OCI-LY7 (cell line): ENCODE results near the gene MLN. TPM values are rescaled to one million over a fixed set of nuclear protein-coding genes. Genes with fewer than 3 reads are reported as not detected.

Experiments
- BruUV-seq: library from RNA; stranded (reverse); fragments of 400-500 nt; replicated peaks from 2 replicates; lab custom pipeline; 2021; lab: Mats Ljungman, UMichigan
- CTCF ChIA-PET: fragments of 300-600 bp; sonication (Branson Sonifier 250); formaldehyde crosslinking; loops from one replicate; lab custom pipeline; 2022; ENCODE audit warnings: antibody characterized with exemption; ENCODE audit not compliant: unreplicated experiment; lab: Charles Lee
- POLR2A ChIA-PET: fragments of 300-600 bp; sonication (Branson Sonifier 250); formaldehyde crosslinking; loops from one replicate; lab custom pipeline; 2022; ENCODE audit warnings: antibody characterized with exemption; lab: Charles Lee
- DNase-seq: peaks from one replicate; pipeline ENCODE4 v3.0.0-alpha.2; 2015; ENCODE audit warnings: low spot score
- H2AFZ ChIP-seq: fragments of 200-600 bp; sonication (generic), shearing (Covaris generic); 2 replicates; pipeline ENCODE4 v1.6.1; 2014; ENCODE audit warnings: mild to moderate bottlenecking, antibody characterized with exemption, low read length, moderate library complexity
- H3K27ac ChIP-seq: fragments of 200-600 bp; sonication (generic); 2 replicates; pipeline ENCODE4 v1.5.1; 2014; ENCODE audit warnings: mixed run types, low read depth, mild to moderate bottlenecking, moderate library complexity, low read length, inconsistent platforms; ENCODE audit not compliant: poor library complexity, severe bottlenecking
- H3K36me3 ChIP-seq: fragments of 200-600 bp; sonication (generic); 2 replicates; pipeline ENCODE4 v1.6.1; 2014; ENCODE audit warnings: mild to moderate bottlenecking, antibody characterized with exemption, low read length, moderate library complexity, mixed read lengths; ENCODE audit not compliant: insufficient read depth
- H3K4me1 ChIP-seq: fragments of 200-600 bp; sonication (generic); 2 replicates; pipeline ENCODE4 v1.5.1; 2014; ENCODE audit warnings: mild to moderate bottlenecking, low read length; ENCODE audit not compliant: insufficient read depth, poor library complexity, severe bottlenecking
- H3K4me2 ChIP-seq: fragments of 200-600 bp; sonication (generic); 2 replicates; pipeline ENCODE4 v1.6.1; 2014; ENCODE audit warnings: mild to moderate bottlenecking, low read length
- H3K4me3 ChIP-seq: fragments of 200-600 bp; sonication (generic); 2 replicates; pipeline ENCODE4 v1.5.1; 2014; ENCODE audit warnings: mild to moderate bottlenecking, low read depth, low read length; ENCODE audit not compliant: poor library complexity, severe bottlenecking
- H3K79me2 ChIP-seq: fragments of 200-600 bp; sonication (generic); 2 replicates; pipeline ENCODE4 v1.6.1; 2016; ENCODE audit warnings: low read depth, mild to moderate bottlenecking, low read length, moderate library complexity, mixed read lengths; ENCODE audit not compliant: insufficient read depth
- H3K9me2 ChIP-seq: fragments of 200-600 bp; sonication (generic); 2 replicates; pipeline ENCODE4 v1.6.1; 2016; ENCODE audit warnings: mild to moderate bottlenecking, low read length, mixed read lengths; ENCODE audit not compliant: insufficient read depth
- H3K9me3 ChIP-seq: fragments of 200-600 bp; sonication (generic); 2 replicates; pipeline ENCODE4 v1.6.1; 2014; ENCODE audit warnings: mild to moderate bottlenecking, mixed run types, low read length, mixed read lengths
- H4K20me1 ChIP-seq: fragments of 200-600 bp; sonication (generic); 2 replicates; pipeline ENCODE4 v1.6.1; 2014; ENCODE audit warnings: mild to moderate bottlenecking, antibody characterized with exemption, low read length, moderate library complexity, mixed read lengths; ENCODE audit not compliant: insufficient read depth
- CTCF ChIP-seq: fragments of 200-600 bp; sonication (generic); conservative IDR thresholded peaks from 2 replicates; pipeline ENCODE4 v1.5.1; 2014; ENCODE audit warnings: mild to moderate bottlenecking, antibody characterized with exemption, low read length, moderate library complexity, mixed read lengths
- EZH2phosphoT487 ChIP-seq: fragments of 200-600 bp; sonication (generic); IDR thresholded peaks from 2 replicates; pipeline ENCODE4 v1.6.1; 2018; ENCODE audit warnings: low read depth, borderline replicate concordance, mild to moderate bottlenecking, mixed run types, antibody characterized with exemption, low read length, moderate library complexity, mixed read lengths
- intact Hi-C: fragments of 100-400 bp; cut with micrococcal nuclease; formaldehyde crosslinking; loops from one replicate; pipeline ENCODE4 v1.10.0; 2022; ENCODE audit not compliant: unreplicated experiment
- total RNA-seq, 2 experiments: library from RNA; depleted of rRNA in 1 of 2; stranded (reverse); fragments of >200 nt in 1 of 2; shearing (Covaris generic) in 1 of 2; gene quantifications; 2 replicates each; pipeline ENCODE4 v1.2.3, GENCODE V29; 2014 to 2022

Gene MLN
- total RNA-seq, 2 experiments from 2014 or later: not detected

- H3K36me3 ChIP-seq: no peaks in the 10 kb centered on the region
- no peak for TF ChIP-seq CTCF
- no peak for TF ChIP-seq EZH2phosphoT487
- no peaks in the 10 kb centered on the region for H3K9me3 ChIP-seq
- DNase-seq: no peak
- no peak overlapping the region for H3K4me2 ChIP-seq
- H4K20me1 ChIP-seq: no peaks in the 10 kb centered on the region
- H3K4me3 ChIP-seq: no peak overlapping the region
- no TSS peak for BruUV-seq
- H3K79me2 ChIP-seq: no peaks in the 10 kb centered on the region
- CTCF ChIA-PET: no interaction called here
- H2AFZ ChIP-seq: no peak overlapping the region
- H3K4me1 ChIP-seq: no peaks in the 10 kb centered on the region
- no peak overlapping the region for H3K27ac ChIP-seq
- POLR2A ChIA-PET: no interaction called here
- no peaks in the 10 kb centered on the region for H3K9me2 ChIP-seq
- intact Hi-C loops: loop anchor here (1.0 to 5.0 kb wide), 3 partner anchors 18 to 175 kb away; partner anchors contain the start of gene UQCC2
These were observed 41.1 kb downstream of the MLN start for GRCh38 chr6:33762713-33763112.

- POLR2A ChIA-PET: interaction anchor here (0.6 kb wide), 1 partner anchor 111 kb away, joined by 3 read pairs; no protein-coding TSS in a partner anchor
- peak; percentile 52 for DNase-seq
These were observed 41.7 kb downstream of the MLN start for GRCh38 chr6:33761922-33762629.

More at GRCh38 chr6:33761922-33762629, 41.7 kb downstream of the MLN start:
- intact Hi-C loops: loop anchor here (1.0 to 5.0 kb wide), 3 partner anchors 18 to 175 kb away; partner anchors contain the start of gene UQCC2
- Histone ChIP-seq H3K27ac (no peak overlapping the region), H3K4me3 (no peak overlapping the region), H3K4me2 (no peak overlapping the region), H3K9me2 (no peaks in the 10 kb centered on the region), H3K79me2 (no peaks in the 10 kb centered on the region), H3K4me1 (no peaks in the 10 kb centered on the region), H2AFZ (no peak overlapping the region), H3K36me3 (no peaks in the 10 kb centered on the region), H4K20me1 (no peaks in the 10 kb centered on the region), H3K9me3 (no peaks in the 10 kb centered on the region)
- no TSS peak for BruUV-seq
- TF ChIP-seq EZH2phosphoT487 (no peak), CTCF (peak; percentile 75)
- CTCF ChIA-PET: interaction anchor here (0.8 kb wide), 1 partner anchor 51 kb away, joined by 3 read pairs; the partner anchor contains the start of gene UQCC2
